ENCODE results near the gene SYNPO2L.
"Not testable (repeated sequence)": the region's sequence is repeated elsewhere in the genome, so short reads cannot be mapped to it uniquely, and the experiment has no call there.

DNA sequence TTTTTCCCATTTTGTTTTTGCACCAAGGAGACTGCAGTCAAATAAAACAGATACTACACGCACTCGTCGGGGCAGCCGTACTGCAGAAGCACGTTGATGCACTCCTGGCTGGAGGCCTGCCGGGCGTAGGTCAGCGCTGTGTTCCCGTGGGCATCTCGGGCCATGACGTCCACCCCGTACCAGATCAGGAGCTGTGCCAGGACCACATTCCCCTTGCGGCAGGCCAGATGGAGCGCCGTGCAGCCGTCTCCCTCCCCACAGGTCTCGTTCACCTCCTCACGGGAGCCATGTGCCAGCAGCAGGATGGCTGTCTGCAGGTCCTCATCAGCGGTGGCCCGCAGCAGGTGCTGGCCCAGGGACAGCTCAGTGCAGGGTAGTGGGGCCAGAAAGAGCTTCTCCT, 18.7 kb upstream of the SYNPO2L start:
- TF ChIP-seq, protein P1, sequence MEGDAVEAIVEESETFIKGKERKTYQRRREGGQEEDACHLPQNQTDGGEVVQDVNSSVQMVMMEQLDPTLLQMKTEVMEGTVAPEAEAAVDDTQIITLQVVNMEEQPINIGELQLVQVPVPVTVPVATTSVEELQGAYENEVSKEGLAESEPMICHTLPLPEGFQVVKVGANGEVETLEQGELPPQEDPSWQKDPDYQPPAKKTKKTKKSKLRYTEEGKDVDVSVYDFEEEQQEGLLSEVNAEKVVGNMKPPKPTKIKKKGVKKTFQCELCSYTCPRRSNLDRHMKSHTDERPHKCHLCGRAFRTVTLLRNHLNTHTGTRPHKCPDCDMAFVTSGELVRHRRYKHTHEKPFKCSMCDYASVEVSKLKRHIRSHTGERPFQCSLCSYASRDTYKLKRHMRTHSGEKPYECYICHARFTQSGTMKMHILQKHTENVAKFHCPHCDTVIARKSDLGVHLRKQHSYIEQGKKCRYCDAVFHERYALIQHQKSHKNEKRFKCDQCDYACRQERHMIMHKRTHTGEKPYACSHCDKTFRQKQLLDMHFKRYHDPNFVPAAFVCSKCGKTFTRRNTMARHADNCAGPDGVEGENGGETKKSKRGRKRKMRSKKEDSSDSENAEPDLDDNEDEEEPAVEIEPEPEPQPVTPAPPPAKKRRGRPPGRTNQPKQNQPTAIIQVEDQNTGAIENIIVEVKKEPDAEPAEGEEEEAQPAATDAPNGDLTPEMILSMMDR (IDR thresholded peaks at IDR 0.05; ENCODE audit: low read length): not testable (repeated sequence)
- not testable (repeated sequence) for TF ChIP-seq EZH2 (optimal IDR thresholded peaks at IDR 0.05; ENCODE audit: low read depth, low read length)

All from MM.1S (cell line).